Muscle of leg (tissue), 16 donors: ENCODE results near the gene CDK5R2. TPM values are rescaled to one million over a fixed set of nuclear protein-coding genes. Genes with fewer than 3 reads are reported as not detected.
A peak's percentile ranks its signal among the peaks of the same experiment; 100 is the strongest.
"Not testable (repeated sequence)": the region's sequence is repeated elsewhere in the genome, so short reads cannot be mapped to it uniquely, and the experiment has no call there.

Experiments used
- DNase-seq: peaks from one replicate; pipeline ENCODE4 v3.0.0; 2013
- H3K27ac ChIP-seq: one replicate; pipeline ENCODE4 v1.5.1; 2013; ENCODE audit warnings: mild to moderate bottlenecking, low read length, control low read depth
- H3K27me3 ChIP-seq: one replicate; pipeline ENCODE4 v1.6.1; 2013; ENCODE audit warnings: low read length; ENCODE audit not compliant: control insufficient read depth, insufficient read depth
- H3K36me3 ChIP-seq: one replicate; pipeline ENCODE4 v1.6.1; 2013; ENCODE audit warnings: low read length; ENCODE audit not compliant: control insufficient read depth, insufficient read depth
- H3K4me1 ChIP-seq: one replicate; pipeline ENCODE4 v1.6.1; 2013; ENCODE audit warnings: low read length; ENCODE audit not compliant: control insufficient read depth, insufficient read depth
- H3K4me3 ChIP-seq: one replicate; pipeline ENCODE4 v1.5.1; 2013; ENCODE audit warnings: low read length, control low read depth
- H3K9me3 ChIP-seq: replicated peaks from 2 replicates; pipeline ENCODE4 v1.6.1; 2013; ENCODE audit warnings: low read depth, low read length; ENCODE audit not compliant: control insufficient read depth
- WGBS: methylation state at CpG from one replicate; pipeline ENCODE4 v1.1.5; 2013; ENCODE audit warnings: missing lambda C conversion rate; ENCODE audit not compliant: insufficient coverage; 5-methylcytosine and 5-hydroxymethylcytosine counted together
- long read RNA-seq, 11 donors: transcript quantifications; one replicate each; lab custom pipeline, GENCODE V29; 2026
- polyA plus RNA-seq, 8 donors: library from polyadenylated mRNA; unstranded; fragments of 120-200 nt; gene quantifications; one replicate each; pipeline versions ENCODE4 v1.2.1 to v1.2.3, GENCODE V29; 2013; ENCODE audit warnings: inconsistent platforms in 1 of 8, low replicate concordance in 1 of 8; ENCODE audit not compliant: insufficient read length in 8 of 8, insufficient read depth in 1 of 8
- total RNA-seq: library from RNA; stranded (reverse); fragments of 120-200 nt; gene quantifications from one replicate; pipeline ENCODE4 v1.2.4, GENCODE V29; 2013

Gene CDK5R2
- 0.04 TPM for total RNA-seq
- polyA plus RNA-seq, result under 1 TPM in 5 of 8 donors, not detected in 3; 0.07 to 0.16 (median 0.08) TPM
- long read RNA-seq, donor 1, result 0 reads
- long read RNA-seq, donor 2, result 0 reads
- long read RNA-seq, donor 3, result 0 reads
- long read RNA-seq, donor 4, result 0 reads
- long read RNA-seq, donor 5, result 0 reads
- long read RNA-seq, donor 6, result 0 reads
- long read RNA-seq, donor 7, result 0 reads
- long read RNA-seq, donor 8, result 0 reads
- long read RNA-seq, donor 9, result 0 reads
- long read RNA-seq, donor 10, result 0 reads
- long read RNA-seq, donor 11, result 0 reads

DNA sequence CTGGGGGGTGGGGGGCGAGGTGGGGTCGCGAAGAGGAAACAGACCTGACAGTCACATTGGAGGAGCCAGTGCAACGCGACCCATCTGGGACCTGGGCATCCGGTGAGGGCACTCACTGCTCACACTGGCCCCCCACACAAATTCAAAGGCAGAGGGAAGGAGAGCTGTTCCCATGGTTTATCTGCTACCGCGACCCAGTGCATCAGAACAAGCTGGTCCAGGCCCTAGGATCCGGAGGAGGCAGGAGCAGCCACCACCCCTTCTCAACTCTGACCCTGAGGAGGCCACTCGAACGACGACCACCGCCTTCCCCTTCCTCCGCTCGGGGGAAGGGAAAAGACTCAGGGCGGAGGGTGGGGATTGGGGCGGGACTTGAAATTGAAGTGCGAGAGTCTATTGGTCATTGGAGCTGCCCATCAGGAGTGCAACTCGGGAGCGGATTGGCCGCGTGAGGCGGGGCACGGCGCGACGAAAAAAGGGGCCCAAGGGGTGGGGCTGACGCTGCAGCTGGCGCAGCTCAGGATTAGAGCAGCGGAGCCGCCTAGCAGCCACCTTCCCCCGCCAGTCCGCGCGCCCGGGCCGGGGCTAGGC is at the start of gene CDK5R2:
Gene CDK5R2, plus strand, starts transcription at position 526 of the 591 bp plus-strand sequence. CDS start 155 bp downstream, outside the sequence.
- H3K4me1 ChIP-seq, result peaks cover 20% of the 10 kb centered on the region
- DNase-seq, result peak; percentile 85
- H3K27ac ChIP-seq, result no peak within 1 kb of the TSS
- peaks cover 86% of the 10 kb centered on the region for H3K27me3 ChIP-seq
- H3K36me3 ChIP-seq, result no peaks in the 10 kb centered on the region
- no peaks in the 10 kb centered on the region for H3K9me3 ChIP-seq
- peak within 1 kb of the TSS; percentile 25 for H3K4me3 ChIP-seq
- WGBS, result under 1% methylated on average over 28 of the region's 37 CpGs

DNA sequence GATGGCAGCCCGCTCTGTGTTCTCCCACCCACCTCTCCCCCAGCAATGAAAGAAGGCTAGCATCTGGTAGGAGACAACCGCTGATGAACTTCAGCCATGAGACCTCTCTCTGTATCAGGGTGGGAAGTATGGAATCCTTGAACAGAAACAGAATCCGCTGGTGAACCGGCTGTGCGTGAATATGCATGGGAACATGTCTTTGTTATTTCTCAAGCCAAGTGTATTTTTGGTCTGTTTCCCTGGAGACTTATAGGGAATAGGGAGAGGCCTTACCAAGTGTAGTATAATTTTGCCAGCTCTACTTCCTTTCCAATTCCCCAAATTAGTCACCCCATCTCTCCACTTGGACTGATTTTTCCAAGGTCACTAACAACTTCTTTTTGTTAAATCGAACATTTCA is 48.7 kb upstream of the CDK5R2 start:
- Histone ChIP-seq H3K27ac (no peak overlapping the region), H3K4me1 (peaks cover 11% of the 10 kb centered on the region), H3K36me3 (no peaks in the 10 kb centered on the region), H3K4me3 (no peak overlapping the region), H3K9me3 (no peaks in the 10 kb centered on the region), H3K27me3 (peaks cover 25% of the 10 kb centered on the region)
- DNase-seq, result no peak
- 85% methylated on average over 1 of the region's 6 CpGs for WGBS

DNA sequence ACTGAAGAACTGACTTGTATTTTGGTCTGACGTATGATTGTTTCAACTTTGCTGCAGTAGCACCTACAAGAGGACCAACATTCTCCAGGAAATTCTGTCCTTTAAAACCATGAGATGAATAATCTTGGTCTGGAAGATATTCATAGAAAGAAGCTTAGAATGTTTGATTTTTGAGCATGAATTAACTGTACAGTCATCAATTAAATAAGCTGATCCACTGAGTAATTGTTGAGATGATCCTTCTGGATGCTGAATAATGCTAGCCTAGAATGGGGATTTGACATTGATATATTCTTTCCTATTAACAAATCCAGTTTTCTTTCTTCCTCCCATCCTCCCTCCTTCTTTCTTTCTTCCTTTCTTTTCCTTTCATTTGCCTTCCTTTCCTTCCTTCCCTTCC is 39.0 kb upstream of the CDK5R2 start:
- Histone ChIP-seq H3K27ac (no peak overlapping the region), H3K4me3 (no peak overlapping the region), H3K27me3 (peaks cover 3% of the 10 kb centered on the region), H3K4me1 (no peaks in the 10 kb centered on the region), H3K36me3 (no peaks in the 10 kb centered on the region), H3K9me3 (no peaks in the 10 kb centered on the region)
- no CpG with 5 or more reads among the region's 1 CpG for WGBS
- DNase-seq, result no peak

DNA sequence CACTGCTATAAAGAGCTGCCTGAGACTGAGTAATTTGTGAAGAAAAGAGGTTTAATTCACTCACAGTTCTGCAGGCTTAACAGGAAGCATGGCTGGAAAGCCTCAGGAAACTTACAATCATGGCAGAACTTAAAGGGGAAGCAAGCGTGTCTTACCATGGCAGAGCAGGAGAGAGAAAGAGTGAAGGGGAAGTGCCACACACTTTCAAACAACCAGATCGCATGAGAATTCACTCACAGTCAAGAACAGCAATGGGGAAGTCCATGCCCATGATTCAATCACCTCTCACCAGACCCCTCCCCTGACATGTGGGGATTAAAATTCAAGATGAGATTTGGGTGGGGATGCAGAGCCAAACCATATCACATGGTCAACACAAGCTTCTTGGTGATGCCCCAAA is 34.7 kb upstream of the CDK5R2 start:
- peaks cover 5% of the 10 kb centered on the region for H3K27me3 ChIP-seq
- no peaks in the 10 kb centered on the region for H3K36me3 ChIP-seq
- H3K27ac ChIP-seq, result no peak overlapping the region
- no peaks in the 10 kb centered on the region for H3K9me3 ChIP-seq
- no CpG with 5 or more reads among the region's 2 CpGs for WGBS
- H3K4me1 ChIP-seq, result no peaks in the 10 kb centered on the region
- H3K4me3 ChIP-seq, result no peak overlapping the region
- no peak for DNase-seq

DNA sequence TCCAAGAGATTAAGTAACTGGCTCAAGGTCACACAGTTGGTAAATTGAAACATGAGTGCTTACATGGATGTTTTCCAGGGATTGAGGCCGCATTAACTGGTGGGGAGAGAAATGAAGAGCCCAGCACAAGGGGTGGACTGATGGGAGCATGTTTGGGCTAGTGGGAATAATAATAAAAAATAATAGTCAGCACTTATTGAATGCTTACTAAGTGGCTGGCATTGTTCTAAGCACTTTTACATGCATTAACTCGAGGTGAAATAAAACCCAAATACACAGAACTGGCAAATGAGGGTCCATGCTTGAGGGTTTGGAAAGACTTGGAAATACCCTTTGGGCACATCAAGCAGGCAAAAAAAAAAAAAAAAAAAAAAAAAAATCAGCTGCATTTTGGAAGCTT is 34.0 kb upstream of the CDK5R2 start:
- H3K9me3 ChIP-seq, result no peaks in the 10 kb centered on the region
- 83% methylated on average over 1 of the region's 2 CpGs for WGBS
- H3K4me3 ChIP-seq, result no peak overlapping the region
- H3K36me3 ChIP-seq, result no peaks in the 10 kb centered on the region
- no peak for DNase-seq
- no peaks in the 10 kb centered on the region for H3K4me1 ChIP-seq
- peaks cover 5% of the 10 kb centered on the region for H3K27me3 ChIP-seq
- H3K27ac ChIP-seq, result no peak overlapping the region

DNA sequence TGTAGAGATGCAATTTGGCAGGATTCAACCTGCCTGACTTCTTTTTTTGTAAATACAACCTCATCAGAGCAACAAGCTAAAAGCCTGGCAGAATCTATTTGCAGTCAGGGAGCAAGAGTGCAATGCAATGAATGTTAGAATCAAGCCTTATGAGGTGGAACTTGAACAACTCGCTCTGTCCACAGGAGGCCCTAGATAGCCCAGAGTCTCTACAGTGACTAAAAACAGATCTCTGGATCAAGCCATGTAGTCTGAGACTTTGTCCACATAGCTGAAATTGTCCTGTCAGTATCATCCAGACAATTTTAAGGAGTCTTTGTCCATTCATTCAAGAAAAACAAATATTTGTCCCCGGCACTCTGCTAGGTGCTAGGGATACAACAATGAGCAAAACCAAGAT is 32.0 kb upstream of the CDK5R2 start:
- Histone ChIP-seq H3K27me3 (peaks cover 5% of the 10 kb centered on the region), H3K4me1 (no peaks in the 10 kb centered on the region), H3K36me3 (no peaks in the 10 kb centered on the region), H3K27ac (no peak overlapping the region), H3K9me3 (no peaks in the 10 kb centered on the region), H3K4me3 (no peak overlapping the region)
- DNase-seq, result no peak
- WGBS, result 90% methylated on average over 2 of the region's 2 CpGs

DNA sequence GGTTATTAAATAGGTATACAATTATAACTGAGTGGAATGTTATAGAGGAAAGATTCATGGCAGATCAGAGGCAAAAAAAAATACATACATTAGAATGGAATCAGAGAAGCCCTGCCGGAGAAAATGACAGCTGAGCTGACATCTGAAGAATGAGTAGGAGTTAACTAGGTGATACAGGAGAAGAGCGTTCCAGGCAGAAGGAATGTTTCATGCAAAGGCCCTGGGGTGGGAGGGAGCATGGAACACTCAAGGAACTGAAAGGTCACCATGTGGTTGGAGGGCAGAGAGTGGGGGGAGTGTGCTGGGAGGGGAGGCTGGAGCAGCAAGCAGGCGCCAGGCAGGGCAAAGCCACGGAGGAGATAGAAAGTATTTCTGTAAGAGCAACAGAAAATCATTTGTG is 31.6 kb upstream of the CDK5R2 start:
- no peaks in the 10 kb centered on the region for H3K36me3 ChIP-seq
- no peaks in the 10 kb centered on the region for H3K9me3 ChIP-seq
- no peak for DNase-seq
- no peaks in the 10 kb centered on the region for H3K4me1 ChIP-seq
- H3K27ac ChIP-seq, result no peak overlapping the region
- WGBS, result 68% methylated on average over 2 of the region's 4 CpGs
- H3K27me3 ChIP-seq, result peaks cover 5% of the 10 kb centered on the region
- no peak overlapping the region for H3K4me3 ChIP-seq

DNA sequence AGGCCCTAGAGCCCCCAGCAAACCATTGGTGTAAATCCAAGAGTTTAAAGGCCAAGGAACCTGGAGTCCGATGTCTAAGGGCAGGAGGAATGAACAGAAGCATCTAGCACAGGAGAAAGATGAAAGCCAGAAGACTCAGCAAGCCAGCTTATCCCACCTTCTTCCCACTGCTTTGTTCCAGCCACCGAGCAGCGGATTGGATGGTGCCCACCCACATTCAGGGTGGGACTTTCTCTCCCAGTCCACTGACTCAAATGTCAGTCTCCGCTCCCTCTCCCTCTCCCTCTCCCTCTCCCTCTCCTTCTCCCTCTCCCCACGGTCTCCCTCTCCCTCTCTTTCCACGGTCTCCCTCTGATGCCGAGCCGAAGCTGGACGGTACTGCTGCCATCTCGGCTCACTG is 29.0 kb upstream of the CDK5R2 start:
- H3K27ac ChIP-seq, DNase-seq, H3K36me3 ChIP-seq, H3K9me3 ChIP-seq, H3K4me1 ChIP-seq, H3K27me3 ChIP-seq, H3K4me3 ChIP-seq: not testable (repeated sequence)
- 84% methylated on average over 3 of the region's 10 CpGs for WGBS

DNA sequence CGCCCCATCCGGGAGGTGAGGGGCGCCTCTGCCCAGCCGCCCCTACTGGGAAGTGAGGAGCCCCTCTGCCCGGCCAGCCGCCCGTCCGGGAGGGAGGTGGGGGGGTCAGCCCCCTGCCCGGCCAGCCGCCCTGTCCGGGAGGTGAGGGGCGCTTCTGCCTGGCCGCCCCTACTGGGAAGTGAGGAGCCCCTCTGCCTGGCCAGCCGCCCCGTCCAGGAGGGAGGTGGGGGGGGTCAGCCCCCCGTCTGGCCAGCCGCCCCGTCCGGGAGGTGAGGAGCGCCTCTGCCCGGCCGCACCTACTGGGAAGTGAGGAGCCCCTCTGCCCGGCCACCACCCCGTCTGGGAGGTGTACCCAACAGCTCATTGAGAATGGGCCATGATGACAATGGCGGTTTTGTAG is 27.7 kb upstream of the CDK5R2 start:
- not testable (repeated sequence) for H3K36me3 ChIP-seq, H3K4me1 ChIP-seq, H3K4me3 ChIP-seq, H3K9me3 ChIP-seq, H3K27me3 ChIP-seq, H3K27ac ChIP-seq, DNase-seq
- WGBS, result no CpG with 5 or more reads among the region's 25 CpGs

DNA sequence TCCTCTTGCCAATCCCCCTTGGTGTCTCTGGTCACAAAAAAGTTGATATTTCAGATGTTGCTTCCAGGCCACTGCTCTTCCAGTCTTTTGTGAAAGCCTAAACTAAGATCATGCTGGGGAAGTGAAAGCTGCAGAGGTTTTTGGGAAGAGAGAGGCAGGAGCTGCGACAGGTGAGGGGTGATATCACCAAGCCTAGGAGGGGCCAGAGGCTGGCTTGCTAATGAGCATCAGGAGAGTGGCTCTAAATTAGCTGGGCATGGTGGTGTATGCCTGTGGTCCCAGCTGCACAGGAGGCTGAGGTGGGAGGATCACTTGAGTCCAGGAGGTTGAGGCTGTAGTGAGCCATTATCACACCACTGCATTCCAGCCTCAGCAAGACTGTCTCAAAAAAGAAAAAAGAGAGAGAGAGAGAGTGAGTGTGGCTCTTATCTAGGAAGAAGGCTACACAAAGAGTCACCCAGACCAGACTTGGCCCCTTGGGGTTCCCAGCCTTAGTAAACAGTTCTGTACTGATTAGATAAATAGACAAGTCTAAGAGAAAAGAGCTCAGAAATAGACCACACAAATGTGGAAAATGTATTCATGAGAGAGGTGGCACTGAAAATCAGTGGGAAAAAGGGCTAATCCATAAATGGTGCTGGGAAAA is 14.6 kb upstream of the CDK5R2 start:
- no peaks in the 10 kb centered on the region for H3K36me3 ChIP-seq
- H3K27ac ChIP-seq, result no peak overlapping the region
- peaks cover 3% of the 10 kb centered on the region for H3K27me3 ChIP-seq
- no peaks in the 10 kb centered on the region for H3K9me3 ChIP-seq
- no peak overlapping the region for H3K4me3 ChIP-seq
- 100% methylated on average over 1 of the region's 1 CpG for WGBS
- DNase-seq, result no peak
- no peaks in the 10 kb centered on the region for H3K4me1 ChIP-seq
